HFFc6 (cell line): ENCODE results near the gene APEH. TPM values are rescaled to one million over a fixed set of nuclear protein-coding genes. Genes with fewer than 3 reads are reported as not detected.
A peak's percentile ranks its signal among the peaks of the same experiment; 100 is the strongest.

ENCODE experiments used
- DNase-seq: peaks from one replicate; pipeline ENCODE4 v3.0.0-alpha.2; 2018
- H3K27ac Mint-ChIP-seq: 2 replicates; pipeline ENCODE4 v1.8.0; 2020; ENCODE audit warnings: mild to moderate bottlenecking, mixed read lengths
- H3K27me3 Mint-ChIP-seq: 2 replicates; pipeline ENCODE4 v1.8.0; 2021; ENCODE audit warnings: mild to moderate bottlenecking, moderate library complexity, mixed read lengths; ENCODE audit not compliant: insufficient read depth
- H3K36me3 Mint-ChIP-seq: 2 replicates; pipeline ENCODE4 v1.8.0; 2021; ENCODE audit warnings: low read depth, mixed read lengths
- H3K4me1 Mint-ChIP-seq: 2 replicates; pipeline ENCODE4 v1.8.0; 2020; ENCODE audit warnings: low read depth, mixed read lengths
- H3K4me3 Mint-ChIP-seq: 2 replicates; pipeline ENCODE4 v1.8.0; 2020; ENCODE audit warnings: mild to moderate bottlenecking, moderate library complexity, mixed read lengths
- H3K9me3 Mint-ChIP-seq: 2 replicates; pipeline ENCODE4 v1.8.0; 2020; ENCODE audit warnings: mild to moderate bottlenecking, mixed read lengths
- CTCF ChIP-seq: fragments of 200-600 bp; sonication (generic); IDR thresholded peaks from 2 replicates; pipeline ENCODE4 v1.5.0; 2021; ENCODE audit warnings: antibody characterized with exemption, mild to moderate bottlenecking
- total RNA-seq, 6 experiments: library from RNA; stranded (reverse); fragmentation: NEBNext Ultra II Directional; extraction: Animal tissue kit (Norgen Biotek cat#: 25700); gene quantifications; 2 replicates in 1 of 6; 3 replicates in 5 of 6; pipeline ENCODE4 v1.2.3, GENCODE V29; 2021

APEH gene
- total RNA-seq, 6 experiments from 2014 or later = 98.5 to 126 (median 112) TPM

GRCh38 chr3:49636883-49637609 is 37.1 kb upstream of the APEH start:
- peaks cover under 1% of the 10 kb centered on the region; the same call in 1 of the 2 replicates for H3K9me3 Mint-ChIP-seq
- no peak overlapping the region for H3K27ac Mint-ChIP-seq
- no peak overlapping the region for H3K4me3 Mint-ChIP-seq
- no peak for TF ChIP-seq CTCF
- no peak for DNase-seq
- peaks cover 7% of the 10 kb centered on the region for H3K4me1 Mint-ChIP-seq
- H3K36me3 Mint-ChIP-seq = no peaks in the 10 kb centered on the region
- peaks cover 25% of the 10 kb centered on the region for H3K27me3 Mint-ChIP-seq

GRCh38 chr3:49638445-49638844 is 35.7 kb upstream of the APEH start:
- H3K4me1 Mint-ChIP-seq = peaks cover 7% of the 10 kb centered on the region
- no peaks in the 10 kb centered on the region for H3K36me3 Mint-ChIP-seq
- no peak overlapping the region for H3K4me3 Mint-ChIP-seq
- peak; percentile 35 for DNase-seq
- peaks cover 18% of the 10 kb centered on the region for H3K27me3 Mint-ChIP-seq
- H3K27ac Mint-ChIP-seq = no peak overlapping the region
- H3K9me3 Mint-ChIP-seq = no peaks in the 10 kb centered on the region
- TF ChIP-seq CTCF = no peak

GRCh38 chr3:49639551-49639950 is 34.6 kb upstream of the APEH start:
- Mint-ChIP-seq H3K27ac (no peak overlapping the region), H3K27me3 (peaks cover 16% of the 10 kb centered on the region), H3K4me3 (no peak overlapping the region), H3K4me1 (peaks cover 7% of the 10 kb centered on the region), H3K9me3 (no peaks in the 10 kb centered on the region), H3K36me3 (no peaks in the 10 kb centered on the region)
- no peak for TF ChIP-seq CTCF
- no peak for DNase-seq

GRCh38 chr3:49641292-49641691 is 32.9 kb upstream of the APEH start:
- TF ChIP-seq CTCF = no peak
- H3K27me3 Mint-ChIP-seq = peaks cover 21% of the 10 kb centered on the region
- no peaks in the 10 kb centered on the region for H3K9me3 Mint-ChIP-seq
- H3K27ac Mint-ChIP-seq = no peak overlapping the region
- H3K4me1 Mint-ChIP-seq = peaks cover 7% of the 10 kb centered on the region
- no peak overlapping the region for H3K4me3 Mint-ChIP-seq
- H3K36me3 Mint-ChIP-seq = no peaks in the 10 kb centered on the region
- no peak for DNase-seq

- Mint-ChIP-seq H3K9me3 (no peaks in the 10 kb centered on the region), H3K36me3 (no peaks in the 10 kb centered on the region), H3K27me3 (peaks cover 22% of the 10 kb centered on the region), H3K4me3 (no peak overlapping the region), H3K4me1 (peaks cover 7% of the 10 kb centered on the region), H3K27ac (no peak overlapping the region)
- no peak for TF ChIP-seq CTCF
- DNase-seq = no peak
Measured at GRCh38 chr3:49641921-49642707, 32.0 kb upstream of the APEH start.
